Fibroblast of the aortic adventitia (primary cell): ENCODE data around the gene HAL. TPM values are rescaled to one million over a fixed set of nuclear protein-coding genes. Genes with fewer than 3 reads are reported as not detected.

Source experiments
- DNase-seq: peaks from one replicate; pipeline ENCODE4 v3.0.0-alpha.2; 2010; ENCODE audit warnings: low read depth
- H3K4me3 ChIP-seq: 2 replicates; pipeline ENCODE4 v1.5.1; 2011; ENCODE audit warnings: low read depth, mild to moderate bottlenecking, control low read depth, low read length, moderate library complexity
- CTCF ChIP-seq: IDR thresholded peaks from 2 replicates; pipeline ENCODE4 v1.5.1; 2011; ENCODE audit warnings: mild to moderate bottlenecking, low read length, control low read depth, inconsistent platforms; ENCODE audit not compliant: insufficient read depth
- total RNA-seq: library from RNA; depleted of rRNA; stranded (reverse); fragments of >200 nt; gene quantifications from 2 replicates; pipeline ENCODE4 v1.2.3, GENCODE V29; 2012; ENCODE audit warnings: low replicate concordance

HAL gene
- total RNA-seq, 1 donor = 0.09 TPM

- TF ChIP-seq CTCF = no peak
- DNase-seq = no peak
- H3K4me3 ChIP-seq = no peak overlapping the region
Measured at GRCh38 chr12:96007729-96008128, 11.6 kb upstream of the HAL start.

GRCh38 chr12:96006727-96007126, 10.6 kb upstream of the HAL start:
- TF ChIP-seq CTCF = no peak
- H3K4me3 ChIP-seq = no peak overlapping the region
- DNase-seq = no peak

GRCh38 chr12:96000858-96001257, 4.7 kb upstream of the HAL start:
- DNase-seq = no peak
- H3K4me3 ChIP-seq = no peak overlapping the region
- no peak for TF ChIP-seq CTCF

- TF ChIP-seq CTCF = no peak
- no peak for DNase-seq
- no peak overlapping the region for H3K4me3 ChIP-seq
Measured at GRCh38 chr12:95999484-95999883, 3.3 kb upstream of the HAL start.

GRCh38 chr12:95998611-95999286, 2.6 kb upstream of the HAL start:
- peak; percentile 67 for TF ChIP-seq CTCF
- DNase-seq = peak; percentile 69
- H3K4me3 ChIP-seq = no peak overlapping the region

GRCh38 chr12:95997911-95998510, 1.9 kb upstream of the HAL start:
- no peak for TF ChIP-seq CTCF
- no peak for DNase-seq
- H3K4me3 ChIP-seq = no peak overlapping the region
